Chondrocyte (in vitro differentiated cells): ENCODE measurements around the gene ABLIM2. TPM values are rescaled to one million over a fixed set of nuclear protein-coding genes. Genes with fewer than 3 reads are reported as not detected.

Experiments used
- DNase-seq: peaks from one replicate; pipeline ENCODE4 v3.0.0; 2021; ENCODE audit warnings: mixed read lengths, low spot score
- H3K27ac Mint-ChIP-seq: one replicate; pipeline ENCODE4 v1.8.0; 2021; ENCODE audit warnings: mild to moderate bottlenecking, moderate library complexity, mixed read lengths; ENCODE audit not compliant: unreplicated experiment
- H3K27me3 Mint-ChIP-seq: 2 replicates; pipeline ENCODE4 v1.8.0; 2021; ENCODE audit warnings: low read depth, mixed read lengths
- H3K36me3 Mint-ChIP-seq: 2 replicates; pipeline ENCODE4 v1.8.0; 2021; ENCODE audit warnings: low read depth, mixed read lengths
- H3K4me1 Mint-ChIP-seq: 2 replicates; pipeline ENCODE4 v1.8.0; 2021; ENCODE audit warnings: low read depth, mild to moderate bottlenecking, mixed read lengths
- H3K4me3 Mint-ChIP-seq: one replicate; pipeline ENCODE4 v1.8.0; 2021; ENCODE audit warnings: mild to moderate bottlenecking, moderate library complexity, mixed read lengths; ENCODE audit not compliant: unreplicated experiment
- H3K9me3 Mint-ChIP-seq: 2 replicates; pipeline ENCODE4 v1.8.0; 2021; ENCODE audit warnings: low read depth, mixed read lengths
- CTCF ChIP-seq: fragments of 200-600 bp; sonication (generic); IDR thresholded peaks from 2 replicates; pipeline ENCODE4 v1.5.0; 2021; ENCODE audit warnings: antibody characterized with exemption, mild to moderate bottlenecking, moderate library complexity
- total RNA-seq: library from RNA; stranded (reverse); gene quantifications from 3 replicates; pipeline ENCODE4 v1.2.1, GENCODE V29; 2021

The ABLIM2 gene
- total RNA-seq, 1 donor from 2014 or later = 0.47 TPM

DNA sequence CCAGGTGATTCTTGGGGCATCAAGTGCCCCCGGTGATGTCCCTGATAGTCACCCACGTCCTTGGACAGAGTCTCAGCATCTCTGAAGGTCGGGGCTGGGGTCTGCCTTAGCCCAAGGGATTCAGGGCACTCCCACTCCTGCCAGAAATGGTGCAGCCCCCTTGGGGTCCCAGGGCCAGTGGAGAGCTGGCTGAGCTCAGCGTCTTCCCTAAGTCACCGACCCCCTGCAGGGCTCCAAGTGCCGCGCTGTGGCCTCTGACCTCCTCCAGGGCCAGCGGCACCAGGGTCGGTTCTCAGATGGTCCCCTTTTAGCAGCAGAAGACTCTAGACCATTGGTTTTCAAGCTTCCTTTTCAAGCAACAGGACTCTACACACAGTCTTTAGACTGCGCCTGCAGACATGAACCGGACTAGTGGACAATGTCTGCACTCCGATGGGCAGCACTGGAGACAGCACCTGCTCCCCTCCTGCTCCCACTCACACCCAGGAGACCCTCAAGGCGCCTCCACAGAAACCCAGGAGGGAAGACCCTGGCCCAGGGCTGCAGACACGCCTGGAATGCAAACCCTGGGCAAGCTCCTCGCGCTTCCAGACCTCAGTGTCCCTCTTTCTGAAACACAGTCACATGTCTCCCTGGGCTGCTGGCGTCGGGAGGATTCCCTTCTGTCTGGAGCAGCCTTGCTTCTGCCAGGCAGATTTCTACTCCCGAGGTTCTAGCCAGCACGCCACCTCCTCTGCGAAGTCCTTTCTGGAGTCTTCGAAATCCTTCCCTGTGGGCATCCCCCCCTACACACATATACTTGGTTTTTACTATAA, 53.9 kb downstream of the ABLIM2 start:
- Mint-ChIP-seq H3K27me3 (peaks cover 57% of the 10 kb centered on the region), H3K27ac (no peak overlapping the region)
- DNase-seq = no peak

GRCh38 chr4:8103421-8104390, 54.9 kb downstream of the ABLIM2 start:
- no peak overlapping the region for H3K4me3 Mint-ChIP-seq
- no peaks in the 10 kb centered on the region for H3K9me3 Mint-ChIP-seq
- H3K36me3 Mint-ChIP-seq = no peaks in the 10 kb centered on the region
- H3K27me3 Mint-ChIP-seq = peaks cover 55% of the 10 kb centered on the region
- TF ChIP-seq CTCF = no peak
- peaks cover 19% of the 10 kb centered on the region for H3K4me1 Mint-ChIP-seq
- no peak for DNase-seq
- H3K27ac Mint-ChIP-seq = no peak overlapping the region

More for the DNA sequence above, 53.9 kb downstream of the ABLIM2 start:
- Mint-ChIP-seq H3K9me3 (no peaks in the 10 kb centered on the region), H3K36me3 (no peaks in the 10 kb centered on the region), H3K4me3 (no peak overlapping the region), H3K4me1 (peaks cover 18% of the 10 kb centered on the region)
- no peak for TF ChIP-seq CTCF

GRCh38 chr4:8102831-8103230, 55.8 kb downstream of the ABLIM2 start:
- H3K4me1 Mint-ChIP-seq = peaks cover 19% of the 10 kb centered on the region
- no peak overlapping the region for H3K27ac Mint-ChIP-seq
- no peak for TF ChIP-seq CTCF
- H3K36me3 Mint-ChIP-seq = no peaks in the 10 kb centered on the region
- H3K4me3 Mint-ChIP-seq = no peak overlapping the region
- peaks cover 53% of the 10 kb centered on the region for H3K27me3 Mint-ChIP-seq
- no peak for DNase-seq
- no peaks in the 10 kb centered on the region for H3K9me3 Mint-ChIP-seq

GRCh38 chr4:8102076-8102355, 56.6 kb downstream of the ABLIM2 start:
- no peaks in the 10 kb centered on the region for H3K9me3 Mint-ChIP-seq
- TF ChIP-seq CTCF = no peak
- no peak overlapping the region for H3K27ac Mint-ChIP-seq
- H3K27me3 Mint-ChIP-seq = peaks cover 48% of the 10 kb centered on the region
- no peak overlapping the region for H3K4me3 Mint-ChIP-seq
- DNase-seq = no peak
- no peaks in the 10 kb centered on the region for H3K36me3 Mint-ChIP-seq
- H3K4me1 Mint-ChIP-seq = peaks cover 19% of the 10 kb centered on the region

DNA sequence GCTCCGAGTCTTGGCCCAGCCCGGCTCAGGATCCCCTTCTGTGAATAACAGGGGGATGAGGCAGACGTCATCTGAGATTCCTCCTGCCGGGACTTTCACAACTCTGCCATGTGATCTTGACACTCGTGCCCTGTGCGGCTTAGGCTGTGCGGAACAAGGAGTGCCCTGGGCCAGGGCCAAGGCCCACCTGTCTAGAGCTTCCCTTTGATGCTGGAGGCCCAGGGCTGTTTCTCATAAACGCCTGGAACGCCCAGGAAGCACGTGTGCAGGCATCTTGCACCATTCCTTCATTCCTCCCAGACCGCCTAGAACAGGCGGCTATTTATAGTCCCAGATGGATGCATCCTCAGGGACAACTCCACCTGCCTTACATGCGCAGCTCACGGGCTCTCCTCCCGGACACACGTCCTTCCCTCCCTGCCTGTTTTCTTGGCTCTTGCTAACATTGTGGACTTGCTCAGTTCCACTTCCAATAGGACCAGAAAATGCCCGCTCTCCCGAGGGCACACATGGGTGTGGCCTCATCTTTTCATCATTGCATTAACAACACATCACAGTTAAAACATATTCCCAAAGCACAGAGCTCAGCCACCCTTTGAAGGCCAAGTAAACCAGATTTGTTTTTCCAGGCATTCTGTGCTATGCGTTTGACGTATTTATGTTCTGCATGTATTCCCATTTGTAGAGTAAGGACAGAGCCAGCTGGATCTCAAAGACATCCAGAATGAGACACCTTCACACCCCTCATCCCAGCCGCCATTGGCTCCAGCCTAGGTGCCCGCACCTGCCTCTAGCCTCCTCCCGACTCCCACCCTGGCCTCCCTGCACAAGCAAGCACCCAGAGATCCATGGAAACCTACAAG, 57.2 kb downstream of the ABLIM2 start:
- peaks cover 19% of the 10 kb centered on the region for H3K4me1 Mint-ChIP-seq
- H3K27ac Mint-ChIP-seq = peak overlapping the region; percentile 19
- H3K4me3 Mint-ChIP-seq = no peak overlapping the region
- no peak for DNase-seq
- no peaks in the 10 kb centered on the region for H3K36me3 Mint-ChIP-seq
- H3K27me3 Mint-ChIP-seq = peaks cover 44% of the 10 kb centered on the region
- no peaks in the 10 kb centered on the region for H3K9me3 Mint-ChIP-seq
- no peak for TF ChIP-seq CTCF
